HG03457 (cell line): ENCODE results near the gene IYD.
"Not testable (repeated sequence)": the region's sequence is repeated elsewhere in the genome, so short reads cannot be mapped to it uniquely, and the experiment has no call there.

Experiments used
- ATAC-seq: cut with Tn5 transposase; IDR thresholded peaks from one replicate; pipeline ENCODE4 v1.9.1; 2021; ENCODE audit warnings: moderate number of reproducible peaks; ENCODE audit not compliant: unreplicated experiment

Gene IYD

DNA sequence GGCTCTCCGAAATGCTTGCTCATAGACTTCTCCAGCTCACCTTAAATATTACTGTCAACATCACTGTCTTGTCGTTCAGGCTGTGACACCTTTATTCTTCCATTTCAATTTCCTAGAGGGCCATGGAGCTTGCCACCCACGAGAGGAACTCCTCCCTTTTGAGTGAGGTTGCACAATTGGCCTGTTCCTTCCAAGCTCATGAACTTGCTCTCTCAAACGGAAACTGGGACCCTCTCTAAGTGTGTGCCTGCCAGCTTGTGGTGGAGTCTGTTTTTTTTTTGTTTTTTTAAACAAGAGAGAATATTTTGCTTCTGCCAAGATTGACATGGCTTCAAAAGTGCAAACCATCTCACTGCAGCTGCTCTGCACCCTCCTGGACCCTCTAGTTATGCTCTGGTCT is 19.3 kb upstream of the IYD start:
- ATAC-seq: no peak

DNA sequence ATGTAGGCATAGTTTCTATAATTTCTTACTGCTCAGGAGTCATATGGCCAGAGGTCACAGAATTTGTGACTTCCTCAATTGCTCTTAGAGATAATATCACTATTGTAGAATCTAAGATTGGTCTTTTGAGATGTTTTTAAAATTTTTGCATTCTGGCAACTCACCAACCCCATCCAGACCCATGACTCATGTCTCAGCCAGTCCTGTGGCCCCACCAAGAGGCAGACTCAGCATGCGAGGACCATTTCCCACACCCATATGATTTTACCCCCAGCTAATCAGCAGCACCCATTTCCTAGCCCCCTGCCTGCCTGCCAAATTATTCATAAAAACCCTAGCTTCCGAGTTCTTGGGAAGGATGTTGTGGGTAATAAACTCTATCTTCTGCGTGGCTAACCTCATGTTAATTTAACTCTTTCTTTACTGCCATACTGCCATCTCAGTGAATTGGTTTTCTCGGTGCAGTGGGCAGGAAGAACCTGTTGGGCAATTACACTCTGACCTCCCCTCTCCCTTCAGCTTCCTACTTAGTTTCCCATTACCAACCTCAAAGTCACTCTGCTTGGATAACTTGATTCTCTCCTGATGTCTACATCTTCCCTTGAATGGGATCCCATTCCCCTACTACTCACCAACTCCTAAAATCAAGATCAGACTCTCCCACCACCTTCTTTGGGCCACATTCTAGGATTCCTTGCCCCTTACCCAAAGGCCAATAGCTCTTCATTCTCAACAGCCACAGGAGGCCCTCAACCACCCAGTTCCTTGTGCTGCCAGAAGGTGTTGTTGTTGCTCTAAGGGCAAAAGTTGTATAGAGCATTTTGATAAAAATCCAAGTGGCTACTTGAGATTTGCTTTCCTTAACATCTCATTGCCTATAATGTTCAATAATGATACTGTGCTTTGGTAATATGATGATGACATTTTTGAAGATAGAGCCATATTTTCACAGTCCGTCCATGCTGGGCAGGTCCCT is 16.2 kb upstream of the IYD start:
- no peak for ATAC-seq

DNA sequence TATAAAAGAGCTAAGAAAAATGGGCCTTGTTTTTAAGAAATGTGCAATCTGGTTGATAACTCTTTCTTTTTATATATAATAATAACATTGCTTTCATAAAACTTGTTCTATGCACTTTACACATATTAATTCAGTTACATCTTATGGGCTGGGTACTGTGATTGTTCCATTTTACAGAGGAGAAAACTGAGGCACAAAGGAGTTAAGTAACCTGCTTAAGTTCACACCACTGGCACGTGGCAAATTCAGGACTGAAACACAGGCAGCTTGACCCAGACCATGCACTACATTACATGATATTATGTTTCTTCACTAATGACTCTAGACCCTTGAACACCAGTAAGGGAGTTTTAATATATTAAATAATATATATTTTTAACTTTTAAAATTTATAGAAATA is 15.4 kb upstream of the IYD start:
- ATAC-seq: no peak

DNA sequence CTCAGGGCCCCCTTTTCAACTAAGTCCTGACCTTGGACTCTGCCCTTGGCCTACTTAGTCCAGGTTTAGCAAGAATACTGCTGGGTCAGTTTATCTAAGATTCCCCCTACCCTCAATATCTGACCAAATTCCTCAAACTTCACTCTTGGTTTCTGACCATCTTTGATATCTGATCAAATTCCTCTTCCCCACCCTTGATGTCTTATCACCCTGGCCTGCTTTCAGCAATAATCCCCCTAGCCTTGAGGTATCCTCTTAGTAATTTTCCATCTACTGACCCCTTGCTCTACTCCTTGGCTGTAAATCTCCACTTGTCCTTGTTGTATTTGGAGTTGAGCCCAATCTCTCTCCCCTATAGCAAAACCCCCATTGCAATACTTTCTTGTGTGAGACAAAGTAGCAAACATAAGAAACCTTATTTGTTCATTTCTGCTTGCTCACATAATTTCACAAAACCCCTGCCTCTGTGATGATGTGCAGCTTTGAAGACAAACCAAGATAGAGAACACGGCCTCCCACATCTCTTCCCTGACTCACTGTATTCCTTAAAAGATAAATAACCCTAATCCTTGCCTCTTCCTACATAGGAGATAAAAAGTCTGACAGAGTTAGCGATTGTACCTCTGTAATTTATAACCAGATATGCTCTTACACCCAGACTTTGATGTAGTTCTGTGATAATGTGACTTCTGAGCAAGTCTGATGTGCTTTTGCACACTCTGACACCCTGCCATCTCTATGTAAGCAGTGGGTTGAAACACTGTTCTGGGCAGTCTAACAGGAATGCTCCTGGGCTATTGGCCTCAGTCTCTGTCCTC is 13.8 kb upstream of the IYD start:
- ATAC-seq: no peak

DNA sequence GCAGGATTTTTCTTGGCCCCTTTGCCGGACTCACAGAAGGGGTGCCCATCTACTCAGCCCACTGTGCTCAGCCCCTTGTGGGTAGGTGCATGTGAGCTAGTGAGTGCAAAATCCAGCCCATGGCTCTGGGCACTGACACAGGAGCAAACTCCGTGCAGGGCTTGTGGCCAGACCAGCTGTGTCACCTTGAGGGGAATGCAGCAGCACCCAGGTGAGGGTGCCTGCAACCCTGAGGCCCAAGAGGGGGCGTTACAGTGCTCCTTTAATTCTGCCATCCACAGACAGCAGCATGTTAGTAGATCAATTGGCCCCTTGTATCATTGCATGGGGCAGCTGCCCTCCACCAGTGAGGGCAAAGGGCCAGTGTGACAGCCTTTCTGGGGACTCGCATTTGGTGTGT is 12.9 kb upstream of the IYD start:
- no peak for ATAC-seq

DNA sequence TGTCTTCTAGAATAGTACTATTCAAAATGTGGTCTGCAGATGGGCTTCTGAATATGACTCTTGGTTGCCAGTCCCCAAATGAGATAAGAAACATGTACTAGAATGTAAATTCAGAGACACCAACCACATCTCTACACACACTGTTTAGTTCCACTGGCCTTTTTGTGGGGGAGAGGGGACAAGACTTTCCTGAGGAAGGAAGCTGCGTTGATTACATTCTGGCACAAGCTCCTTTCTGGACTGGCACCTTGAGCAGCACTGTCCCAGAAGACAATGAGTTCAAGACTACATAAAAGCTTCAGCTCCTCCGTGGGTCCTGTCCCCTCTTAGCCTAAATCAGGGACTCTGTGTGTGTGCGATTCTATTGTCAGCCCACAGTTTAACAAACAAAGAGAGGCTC is 6.9 kb upstream of the IYD start:
- no peak for ATAC-seq

DNA sequence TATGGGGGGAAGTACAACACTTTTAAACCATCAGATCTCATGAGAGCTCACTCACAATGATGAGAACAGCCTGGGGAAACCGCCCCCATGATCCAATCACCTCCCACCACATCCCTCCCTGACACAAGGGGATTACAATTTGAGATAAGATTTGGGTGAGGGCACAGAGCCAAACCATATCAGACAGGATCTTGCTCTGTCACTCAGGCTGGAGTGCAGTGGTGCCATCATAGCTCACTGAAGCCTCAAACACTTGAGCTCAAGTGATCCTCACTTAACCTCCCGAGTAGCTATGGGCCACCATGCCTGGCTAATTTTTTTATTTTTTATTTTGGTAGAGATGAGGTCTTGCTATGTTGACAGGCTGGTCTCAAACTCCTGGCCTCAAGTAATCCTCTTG is 5.1 kb upstream of the IYD start:
- no peak for ATAC-seq

DNA sequence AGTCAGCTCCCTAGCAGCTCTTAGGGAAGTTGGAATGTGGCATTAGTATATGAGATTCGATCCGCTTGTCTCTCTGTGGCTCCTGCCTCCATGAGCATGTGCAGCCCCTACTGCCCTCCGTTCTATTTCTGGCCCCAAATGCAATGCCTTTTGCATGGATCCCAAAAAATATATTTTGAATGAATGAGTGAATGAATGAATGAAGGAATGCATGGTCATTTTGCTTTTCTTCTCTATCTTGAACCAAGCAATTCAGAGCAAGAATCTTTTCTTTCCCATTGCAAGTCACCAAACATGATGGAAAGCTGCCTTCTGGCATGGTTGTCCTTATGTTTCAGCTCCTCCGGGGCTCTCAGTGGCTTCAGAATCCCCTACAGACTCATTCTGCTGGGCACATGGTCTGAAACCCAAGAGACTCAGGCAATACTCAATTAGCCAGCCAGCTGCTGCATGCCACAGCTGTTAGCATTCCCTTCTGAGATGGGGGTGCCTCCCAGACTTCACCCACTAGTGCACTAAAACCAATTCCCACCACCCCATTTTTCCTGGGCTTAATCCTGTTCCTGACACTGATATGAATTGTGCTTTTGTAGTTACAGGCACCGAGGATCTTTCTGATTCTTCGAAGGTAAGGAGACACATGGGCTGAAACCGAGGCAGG is 2.6 kb upstream of the IYD start:
- no peak for ATAC-seq

DNA sequence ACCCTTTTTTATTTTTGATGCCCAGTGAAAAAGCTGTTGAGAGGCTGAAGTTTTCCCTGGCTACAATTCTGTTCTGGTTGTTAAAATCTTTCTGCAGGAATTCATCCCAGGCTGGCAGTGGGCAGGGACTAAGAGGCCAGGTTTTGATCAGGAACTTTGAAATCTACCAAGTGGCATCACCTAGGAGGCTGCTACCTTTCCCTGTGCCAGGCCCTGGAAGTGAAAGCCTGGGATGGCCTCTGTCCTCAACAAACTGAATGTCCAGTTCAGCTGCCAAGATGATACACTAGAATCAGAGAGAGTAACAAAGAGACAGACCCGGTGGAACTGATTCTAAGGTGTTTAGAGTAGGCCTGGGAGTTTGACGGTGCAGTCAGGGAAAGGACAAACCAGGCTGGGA is 596 bp downstream of the IYD start:
- no peak for ATAC-seq

DNA sequence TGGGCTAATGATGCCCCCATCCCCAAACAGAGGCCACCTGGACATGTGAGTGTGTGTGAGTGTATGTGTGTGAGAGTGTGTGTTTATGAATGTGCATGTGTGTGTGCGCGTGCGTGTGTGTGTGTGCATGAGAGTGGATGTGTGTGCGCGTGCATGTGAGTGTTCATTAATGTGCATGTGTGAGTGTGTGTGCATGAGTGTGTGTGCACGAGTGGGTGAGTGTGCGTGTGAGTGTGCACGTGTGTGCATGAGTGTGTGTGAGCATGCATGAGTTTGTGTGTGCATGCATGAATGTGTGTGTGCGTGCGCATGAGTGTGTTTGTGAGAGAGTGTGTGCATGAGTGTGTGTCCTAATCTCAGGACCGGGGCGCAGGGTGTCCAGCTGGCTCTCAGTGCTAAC is 1.3 kb downstream of the IYD start:
- ATAC-seq: no peak

DNA sequence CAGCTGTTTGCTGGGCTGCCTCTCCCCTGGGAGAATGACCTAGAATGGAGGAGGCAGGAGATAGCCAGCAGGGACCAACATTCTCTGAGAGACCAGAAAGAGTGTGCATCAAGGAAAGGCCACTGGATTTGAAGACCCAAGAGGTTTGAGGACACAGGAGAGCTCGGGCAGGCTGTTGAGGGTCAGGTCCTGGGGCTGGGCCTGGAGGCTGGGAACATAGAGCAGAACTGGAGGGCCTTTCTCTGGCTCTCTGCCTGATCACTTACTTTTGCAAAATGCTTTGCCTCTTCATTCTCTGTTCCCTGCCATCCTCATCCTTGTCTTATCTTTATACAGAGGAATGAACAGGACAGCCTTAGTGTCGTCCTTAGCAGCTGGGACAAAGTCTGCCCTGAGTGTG is 2.5 kb downstream of the IYD start:
- ATAC-seq: no peak

DNA sequence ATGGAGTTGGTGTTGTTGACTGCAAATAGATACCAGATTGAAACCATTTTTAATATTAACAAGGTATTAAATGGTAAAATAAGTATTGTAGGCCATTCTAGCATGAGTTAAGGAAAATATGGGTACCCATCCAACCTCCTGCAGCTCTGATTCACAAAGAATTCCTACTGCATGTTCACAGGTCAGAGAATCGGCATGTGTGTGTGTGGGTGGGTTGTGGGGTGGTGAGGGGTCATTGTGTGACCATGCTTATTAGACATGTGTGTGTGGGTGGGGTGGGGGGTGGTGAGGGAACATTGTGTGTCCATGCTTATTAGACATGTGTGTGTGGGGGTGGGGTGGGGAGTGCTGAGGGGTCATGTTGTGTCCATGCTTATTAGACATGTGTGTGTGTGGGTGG is 3.2 kb downstream of the IYD start:
- no peak for ATAC-seq

DNA sequence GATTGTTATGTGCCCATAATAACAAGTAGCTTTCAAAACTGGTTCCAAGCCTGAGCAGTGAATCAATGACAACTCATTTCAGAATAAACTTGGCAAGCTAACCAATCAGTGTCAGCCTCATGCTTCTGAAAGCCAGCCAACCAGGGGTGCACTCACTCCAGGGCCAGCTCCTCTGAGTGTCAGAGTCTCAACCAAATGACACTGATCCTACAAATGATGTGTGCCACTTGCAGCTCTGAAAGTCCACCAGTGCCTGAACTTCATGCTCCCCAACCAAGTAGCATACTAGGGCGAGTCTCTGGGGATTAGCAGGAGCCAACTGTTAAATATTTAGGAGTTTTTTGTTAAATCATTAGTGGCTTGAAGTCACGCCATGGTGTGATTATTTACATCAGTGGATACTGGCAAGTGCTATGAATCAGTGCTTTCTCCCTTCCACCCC is 4.5 kb downstream of the IYD start:
- no peak for ATAC-seq

DNA sequence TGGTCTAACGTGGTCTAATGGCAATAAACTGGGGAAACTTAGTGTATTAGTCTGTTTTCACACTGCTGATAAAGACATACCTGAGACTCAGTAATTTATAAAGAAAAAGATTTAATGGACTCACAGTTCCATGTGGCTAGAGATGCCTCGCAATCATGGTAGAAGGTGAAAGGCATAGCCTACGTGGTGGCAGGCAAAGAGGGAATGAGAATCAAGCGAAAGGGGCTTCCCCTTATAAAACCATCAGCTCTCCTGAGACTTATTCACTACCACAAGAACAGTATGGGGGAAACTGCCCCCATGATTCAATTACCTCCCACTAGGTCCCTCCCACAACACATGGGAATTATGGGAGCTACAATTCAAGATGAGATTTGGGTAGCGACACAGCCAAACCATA is 5.5 kb downstream of the IYD start:
- not testable (repeated sequence) for ATAC-seq

DNA sequence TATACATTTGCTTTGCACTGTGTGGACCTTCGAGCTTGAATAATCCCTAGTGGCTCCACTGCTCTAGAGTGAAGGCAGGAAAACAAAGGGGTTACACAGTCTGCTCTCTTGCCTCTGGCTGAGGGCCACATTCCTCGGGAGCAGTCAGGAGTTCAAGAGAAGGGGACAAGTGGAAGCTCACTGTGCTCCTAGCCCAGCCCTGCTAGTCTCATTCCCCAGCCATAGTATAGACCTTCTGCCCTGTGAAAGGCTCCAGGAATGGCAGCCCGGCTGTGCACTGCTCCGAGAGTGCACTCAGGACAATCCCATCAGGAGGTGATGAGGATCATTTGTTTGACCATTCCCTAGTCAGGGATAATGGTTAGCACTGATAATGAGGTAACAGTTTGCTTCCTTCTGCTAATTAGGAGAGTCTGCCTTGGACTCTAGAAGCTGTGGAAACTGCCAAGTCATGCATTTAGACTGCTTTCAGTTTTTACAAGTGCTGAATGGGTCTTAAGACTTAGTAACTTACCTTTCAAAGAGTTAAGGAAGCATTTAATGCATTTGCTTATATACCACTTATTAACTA is 8.5 kb downstream of the IYD start:
- no peak for ATAC-seq

DNA sequence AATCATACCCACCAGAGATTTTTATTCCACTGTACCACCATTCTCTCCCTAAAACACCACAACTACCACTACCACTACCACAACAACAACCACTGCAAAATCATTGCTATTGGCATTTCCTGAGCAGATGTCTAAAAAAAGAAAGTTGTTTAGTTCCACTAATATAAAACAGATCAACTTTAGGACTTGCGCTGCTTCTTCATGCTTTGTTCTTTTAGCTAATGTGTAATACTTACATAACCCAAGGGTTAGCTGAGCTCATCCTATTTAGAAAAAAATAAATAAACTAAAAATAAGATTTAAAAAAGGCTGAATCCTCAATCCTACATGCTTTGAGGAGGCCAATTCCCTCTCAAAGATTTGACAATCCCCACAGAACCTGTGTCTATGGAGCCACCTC is 11.4 kb downstream of the IYD start:
- no peak for ATAC-seq

DNA sequence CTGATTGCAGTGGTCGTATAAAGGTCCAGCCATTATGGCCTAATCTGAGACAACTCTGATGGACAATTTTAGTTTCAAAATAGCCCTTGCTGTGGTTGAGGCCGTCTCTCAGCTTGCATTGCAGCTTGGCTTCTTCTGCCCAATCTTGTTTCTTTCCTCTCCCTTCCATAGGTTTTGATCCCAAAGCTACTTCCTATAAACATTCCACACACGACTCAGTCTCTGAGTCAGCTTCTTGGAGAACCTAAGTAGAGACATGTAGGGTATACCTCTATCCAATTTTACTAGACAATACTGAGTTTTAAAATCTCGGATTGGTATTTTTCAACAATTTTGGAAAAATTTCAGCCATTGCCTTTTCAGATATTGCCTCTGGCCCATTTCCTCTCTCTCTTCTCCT is 13.4 kb downstream of the IYD start:
- no peak for ATAC-seq

DNA sequence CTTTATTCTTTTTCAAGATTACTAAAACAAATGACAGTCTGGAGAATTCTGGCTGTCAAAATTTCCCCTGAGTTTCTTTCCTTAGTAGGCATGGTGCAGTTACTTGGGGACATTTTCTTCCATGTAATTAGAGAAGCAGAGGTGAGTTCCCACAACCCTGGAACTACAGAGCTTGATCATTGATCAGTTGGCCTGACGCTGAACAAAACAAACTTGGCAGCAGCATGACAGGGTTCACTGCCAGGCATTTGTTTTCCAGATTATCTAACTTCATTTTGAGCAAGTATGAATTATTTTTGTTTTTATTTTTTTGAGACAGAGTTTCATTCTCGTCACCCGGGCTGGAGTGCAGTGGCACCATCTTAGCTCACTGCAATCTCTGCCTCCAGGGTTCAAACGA is 22.6 kb downstream of the IYD start:
- ATAC-seq: no peak

DNA sequence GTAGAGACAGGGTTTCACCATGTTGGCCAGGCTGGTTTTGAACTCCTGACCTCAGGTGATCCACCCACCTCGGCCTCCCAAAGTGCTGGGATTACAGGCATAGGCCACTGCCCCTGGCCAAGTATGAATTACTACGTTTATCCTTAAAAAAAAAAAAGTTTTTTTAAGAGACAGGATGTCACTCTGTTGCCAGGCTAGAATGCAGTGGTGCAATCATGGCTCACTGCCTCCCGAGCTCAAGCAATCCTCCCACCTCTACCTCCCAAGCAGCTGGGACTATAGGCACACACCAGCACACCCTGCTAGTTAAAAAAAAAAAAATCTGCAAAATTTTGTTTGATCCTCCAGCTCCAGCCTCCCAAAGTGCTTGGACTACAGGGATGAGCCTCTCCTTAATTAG is 23.1 kb downstream of the IYD start:
- ATAC-seq: no peak

DNA sequence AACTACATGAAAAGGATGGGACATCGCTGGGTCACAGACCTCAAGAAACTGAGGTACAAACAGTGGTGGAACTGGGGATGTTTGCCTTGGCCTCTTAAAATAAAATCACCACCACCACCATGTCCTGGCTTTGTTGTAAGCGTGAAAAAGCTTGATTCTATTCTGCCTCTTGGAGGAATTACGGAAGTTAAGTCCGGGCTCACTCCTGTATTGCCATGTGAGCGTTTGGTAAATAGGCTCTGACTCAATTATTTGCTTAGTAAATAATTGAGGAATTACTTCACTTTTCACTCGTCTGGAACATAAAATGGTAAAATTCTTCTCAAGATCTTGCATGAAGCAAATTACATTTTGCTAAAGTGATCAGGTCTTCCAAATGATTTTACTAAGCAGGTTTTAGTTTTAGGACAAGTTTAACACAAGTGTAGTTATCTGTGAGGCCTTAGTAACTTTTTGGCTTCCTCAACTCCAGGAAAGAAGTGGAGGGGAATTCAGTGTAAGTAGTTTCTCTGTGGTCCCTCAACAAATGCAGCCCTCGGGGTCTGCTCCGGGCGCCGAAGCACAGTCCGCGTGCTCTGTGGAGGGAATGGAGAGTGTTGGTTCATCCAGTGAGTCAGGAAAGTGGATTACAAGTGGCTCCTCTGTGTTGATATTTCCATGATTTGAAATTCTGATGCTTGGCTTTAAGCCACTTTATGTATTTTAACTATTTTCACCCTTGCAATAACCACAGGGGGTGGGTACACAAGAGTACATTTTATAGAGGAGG is 23.8 kb downstream of the IYD start:
- ATAC-seq: no peak
